NT2/D1 (cell line): ENCODE results near the gene SARNP.

Source experiments
- SUZ12 ChIP-seq: IDR thresholded peaks from 2 replicates; pipeline ENCODE4 v1.6.1; 2011; ENCODE audit not compliant: insufficient read length, insufficient read depth; ENCODE audit errors: extremely low read depth
- YY1 ChIP-seq: IDR thresholded peaks from 2 replicates; pipeline ENCODE4 v1.6.1; 2011; ENCODE audit not compliant: insufficient read length, insufficient read depth

- TF ChIP-seq SUZ12, result no peak
- TF ChIP-seq YY1, result no peak
These were observed 28.4 kb upstream of the SARNP start for GRCh38 chr12:55845785-55846496.
